K562 (cell line): ENCODE results near the gene GPR4. TPM values are rescaled to one million over a fixed set of nuclear protein-coding genes. Genes with fewer than 3 reads are reported as not detected.

Source experiments
- BDP1 ChIP-seq: IDR thresholded peaks from 3 replicates; pipeline ENCODE4 v1.6.1; 2011; ENCODE audit not compliant: insufficient read length, insufficient read depth
- BHLHE40 ChIP-seq: IDR thresholded peaks from 2 replicates; pipeline ENCODE4 v1.6.1; 2011; ENCODE audit warnings: low read length, improper control_type of control experiment
- CEBPB ChIP-seq: fragments of 450-650 bp; IDR thresholded peaks from 2 replicates; pipeline ENCODE4 v1.6.1; 2016; ENCODE audit warnings: missing genetic modification characterization, missing compliant biosample characterization
- EGR1 ChIP-seq: fragments of 450-650 bp; conservative IDR thresholded peaks from 2 replicates; pipeline ENCODE4 v1.6.1; 2017; ENCODE audit warnings: mild to moderate bottlenecking
- GABPB1 ChIP-seq: sonication (generic); formaldehyde crosslinking; IDR thresholded peaks from 2 replicates; pipeline ENCODE4 v1.8.0; 2022; ENCODE audit warnings: mild to moderate bottlenecking, missing genetic modification reagents
- HNRNPL ChIP-seq: fragments of 200-400 bp; formaldehyde crosslinking; IDR thresholded peaks from 2 replicates; pipeline ENCODE4 v1.6.1; 2017; ENCODE audit warnings: low read depth, mild to moderate bottlenecking, low read length
- KAT7 ChIP-seq: sonication (generic); formaldehyde crosslinking; IDR thresholded peaks from 2 replicates; pipeline ENCODE4 v1.8.0; 2022; ENCODE audit warnings: missing genetic modification reagents, mild to moderate bottlenecking, borderline replicate concordance
- MAFG ChIP-seq: fragments of 450-650 bp; conservative IDR thresholded peaks from 2 replicates; pipeline ENCODE4 v1.6.1; 2016; ENCODE audit warnings: missing genetic modification characterization, missing compliant biosample characterization
- SMARCA5 ChIP-seq: fragments of 450-650 bp; IDR thresholded peaks from 2 replicates; pipeline ENCODE4 v1.6.1; 2016
- SPI1 ChIP-seq: IDR thresholded peaks from 2 replicates; pipeline ENCODE4 v1.6.1; 2011; ENCODE audit warnings: low read depth, low read length, control low read depth, borderline replicate concordance
- TEAD4 ChIP-seq, 2 experiments: sonication (generic) in 1 of 2; formaldehyde crosslinking in 1 of 2; IDR thresholded peaks; 2 replicates each; pipeline versions ENCODE4 v1.6.1 to v1.8.0; 2012 to 2022; ENCODE audit warnings: borderline replicate concordance in 1 of 2, inconsistent platforms in 1 of 2, low read length in 1 of 2, mild to moderate bottlenecking in 1 of 2, missing genetic modification reagents in 1 of 2
- ZBTB7A ChIP-seq: IDR thresholded peaks from 2 replicates; pipeline ENCODE4 v1.6.1; 2011; ENCODE audit warnings: low read depth, mild to moderate bottlenecking, low read length, moderate library complexity, borderline replicate concordance; ENCODE audit not compliant: control insufficient read depth
- ZNF717 ChIP-seq: fragments of 250-450 bp; sonication (Bioruptor Pico); IDR thresholded peaks from 2 replicates; pipeline ENCODE4 v1.5.0; 2021
- ZNF75A ChIP-seq: fragments of 450-650 bp; formaldehyde crosslinking; IDR thresholded peaks from 2 replicates; pipeline ENCODE4 v1.4.0; 2020; ENCODE audit warnings: mild to moderate bottlenecking
- ZNF79 ChIP-seq: fragments of 250-450 bp; sonication (Bioruptor Pico); IDR thresholded peaks from 2 replicates; pipeline ENCODE4 v1.4.0; 2020; ENCODE audit warnings: low read depth, mild to moderate bottlenecking, moderate library complexity
- polyA plus RNA-seq, 8 experiments: library from polyadenylated mRNA; depleted of rRNA in 4 of 8; stranded (reverse) in 5 of 8; unstranded in 3 of 8; fragments of >200 nt; fragmentation: Nextera tagmentation in 2 of 8; fragmentation: Illumina TruSeq in 1 of 8; extraction: Ambion mirVana in 2 of 8; extraction: Trizol in 1 of 8; gene quantifications; 2 replicates each; pipeline versions ENCODE4 v1.2.1 to v1.2.3, GENCODE V29; 2011 to 2014; ENCODE audit warnings: inconsistent platforms in 1 of 8, missing spikeins in 1 of 8
- total RNA-seq, 7 experiments: library from RNA; depleted of rRNA in 6 of 7; stranded (reverse); fragments of >200 nt in 6 of 7; fragmentation: Illumina TruSeq in 2 of 7; extraction: Trizol in 2 of 7; gene quantifications; 2 replicates each; pipeline versions ENCODE4 v1.2.1 to v1.2.3, GENCODE V29; 2011 to 2021; ENCODE audit warnings: low replicate concordance in 1 of 7
- TF ChIP-seq, protein P1 (sequence below): sonication (generic); formaldehyde crosslinking; IDR thresholded peaks from 2 replicates; pipeline ENCODE4 v1.8.1; 2022; ENCODE audit warnings: missing genetic modification reagents
- TF ChIP-seq, protein P2 (sequence below): conservative IDR thresholded peaks from 2 replicates; pipeline ENCODE4 v1.6.1; 2011; ENCODE audit warnings: low read depth, mild to moderate bottlenecking, low read length; ENCODE audit not compliant: control insufficient read depth
- TF ChIP-seq, protein P3 (sequence below): fragments of 250-450 bp; sonication (Bioruptor Pico); IDR thresholded peaks from 2 replicates; pipeline ENCODE4 v1.8.0; 2022; ENCODE audit warnings: inconsistent platforms
- TF ChIP-seq, protein P4 (sequence below): fragments of 200-800 bp; sonication (Bioruptor generic); IDR thresholded peaks from 2 replicates; pipeline ENCODE4 v1.6.1; 2017; ENCODE audit warnings: missing genetic modification characterization, missing compliant biosample characterization
- TF ChIP-seq, protein P5 (sequence below): fragments of 250-450 bp; sonication (Bioruptor Pico); IDR thresholded peaks from 2 replicates; pipeline ENCODE4 v1.6.1; 2021; ENCODE audit warnings: mild to moderate bottlenecking
- TF ChIP-seq, protein P6 (sequence below): sonication (generic); formaldehyde crosslinking; IDR thresholded peaks from 2 replicates; pipeline ENCODE4 v1.8.0; 2023; ENCODE audit warnings: mild to moderate bottlenecking, missing genetic modification reagents

Gene GPR4
- total and polyA plus RNA-seq, 9 of the 15 experiments (the other 6 are each of a cell fraction or from before 2014, with no cell fraction given): 0.03 to 0.09 (median 0.04) TPM; not detected in 5

DNA sequence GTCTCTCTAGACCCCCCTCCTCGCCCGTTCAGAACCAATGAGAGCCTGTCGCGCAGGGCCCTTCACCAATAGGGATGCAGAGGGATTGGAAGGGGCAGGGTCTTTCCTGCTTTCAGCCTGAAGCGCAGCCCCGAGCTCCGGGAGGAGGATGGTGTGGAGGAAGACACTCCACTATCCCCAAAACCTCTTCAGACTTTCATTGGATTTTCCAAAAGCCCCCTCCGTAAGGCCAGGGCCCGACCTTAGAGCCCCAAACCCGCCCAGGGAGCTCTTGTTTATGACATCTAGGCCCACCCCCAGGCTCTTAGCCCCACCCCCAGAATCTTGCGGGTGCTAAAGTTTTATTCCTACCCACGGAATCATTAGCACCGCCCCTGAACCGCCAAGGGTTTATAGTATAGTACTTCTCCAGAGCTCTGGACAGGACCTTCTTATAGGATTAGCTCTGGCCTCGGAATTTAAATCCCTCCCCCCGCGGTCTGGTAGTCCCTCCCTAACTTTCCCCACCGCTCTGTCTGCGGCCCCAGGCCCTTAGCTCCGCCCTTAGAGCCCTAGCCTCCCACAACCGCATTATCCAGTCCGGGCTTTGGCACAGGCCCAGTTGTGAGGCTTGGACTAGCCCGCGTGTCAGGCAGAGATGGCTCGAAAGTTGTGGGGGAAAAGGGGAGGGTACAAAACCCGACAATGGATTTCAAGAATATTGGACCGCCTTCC, 43.8 kb upstream of the GPR4 start (continued):
- TF ChIP-seq, protein P1, sequence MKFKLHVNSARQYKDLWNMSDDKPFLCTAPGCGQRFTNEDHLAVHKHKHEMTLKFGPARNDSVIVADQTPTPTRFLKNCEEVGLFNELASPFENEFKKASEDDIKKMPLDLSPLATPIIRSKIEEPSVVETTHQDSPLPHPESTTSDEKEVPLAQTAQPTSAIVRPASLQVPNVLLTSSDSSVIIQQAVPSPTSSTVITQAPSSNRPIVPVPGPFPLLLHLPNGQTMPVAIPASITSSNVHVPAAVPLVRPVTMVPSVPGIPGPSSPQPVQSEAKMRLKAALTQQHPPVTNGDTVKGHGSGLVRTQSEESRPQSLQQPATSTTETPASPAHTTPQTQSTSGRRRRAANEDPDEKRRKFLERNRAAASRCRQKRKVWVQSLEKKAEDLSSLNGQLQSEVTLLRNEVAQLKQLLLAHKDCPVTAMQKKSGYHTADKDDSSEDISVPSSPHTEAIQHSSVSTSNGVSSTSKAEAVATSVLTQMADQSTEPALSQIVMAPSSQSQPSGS: no peak
- no peak for TF ChIP-seq MAFG (tag)
- no peak for TF ChIP-seq BDP1
- TF ChIP-seq, protein P2, sequence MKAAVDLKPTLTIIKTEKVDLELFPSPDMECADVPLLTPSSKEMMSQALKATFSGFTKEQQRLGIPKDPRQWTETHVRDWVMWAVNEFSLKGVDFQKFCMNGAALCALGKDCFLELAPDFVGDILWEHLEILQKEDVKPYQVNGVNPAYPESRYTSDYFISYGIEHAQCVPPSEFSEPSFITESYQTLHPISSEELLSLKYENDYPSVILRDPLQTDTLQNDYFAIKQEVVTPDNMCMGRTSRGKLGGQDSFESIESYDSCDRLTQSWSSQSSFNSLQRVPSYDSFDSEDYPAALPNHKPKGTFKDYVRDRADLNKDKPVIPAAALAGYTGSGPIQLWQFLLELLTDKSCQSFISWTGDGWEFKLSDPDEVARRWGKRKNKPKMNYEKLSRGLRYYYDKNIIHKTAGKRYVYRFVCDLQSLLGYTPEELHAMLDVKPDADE: no peak
- TF ChIP-seq, protein P3, sequence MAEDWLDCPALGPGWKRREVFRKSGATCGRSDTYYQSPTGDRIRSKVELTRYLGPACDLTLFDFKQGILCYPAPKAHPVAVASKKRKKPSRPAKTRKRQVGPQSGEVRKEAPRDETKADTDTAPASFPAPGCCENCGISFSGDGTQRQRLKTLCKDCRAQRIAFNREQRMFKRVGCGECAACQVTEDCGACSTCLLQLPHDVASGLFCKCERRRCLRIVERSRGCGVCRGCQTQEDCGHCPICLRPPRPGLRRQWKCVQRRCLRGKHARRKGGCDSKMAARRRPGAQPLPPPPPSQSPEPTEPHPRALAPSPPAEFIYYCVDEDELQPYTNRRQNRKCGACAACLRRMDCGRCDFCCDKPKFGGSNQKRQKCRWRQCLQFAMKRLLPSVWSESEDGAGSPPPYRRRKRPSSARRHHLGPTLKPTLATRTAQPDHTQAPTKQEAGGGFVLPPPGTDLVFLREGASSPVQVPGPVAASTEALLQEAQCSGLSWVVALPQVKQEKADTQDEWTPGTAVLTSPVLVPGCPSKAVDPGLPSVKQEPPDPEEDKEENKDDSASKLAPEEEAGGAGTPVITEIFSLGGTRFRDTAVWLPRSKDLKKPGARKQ: no peak
- TF ChIP-seq ZNF79 (CRISPR knock-in tag): no peak
- peak; percentile 17; the same call in 1 of the 2 replicates for TF ChIP-seq BHLHE40
- TF ChIP-seq, protein P4, sequence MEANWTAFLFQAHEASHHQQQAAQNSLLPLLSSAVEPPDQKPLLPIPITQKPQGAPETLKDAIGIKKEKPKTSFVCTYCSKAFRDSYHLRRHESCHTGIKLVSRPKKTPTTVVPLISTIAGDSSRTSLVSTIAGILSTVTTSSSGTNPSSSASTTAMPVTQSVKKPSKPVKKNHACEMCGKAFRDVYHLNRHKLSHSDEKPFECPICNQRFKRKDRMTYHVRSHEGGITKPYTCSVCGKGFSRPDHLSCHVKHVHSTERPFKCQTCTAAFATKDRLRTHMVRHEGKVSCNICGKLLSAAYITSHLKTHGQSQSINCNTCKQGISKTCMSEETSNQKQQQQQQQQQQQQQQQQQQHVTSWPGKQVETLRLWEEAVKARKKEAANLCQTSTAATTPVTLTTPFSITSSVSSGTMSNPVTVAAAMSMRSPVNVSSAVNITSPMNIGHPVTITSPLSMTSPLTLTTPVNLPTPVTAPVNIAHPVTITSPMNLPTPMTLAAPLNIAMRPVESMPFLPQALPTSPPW (CRISPR knock-in tag): peak; percentile 77
- TF ChIP-seq ZNF717: no peak
- TF ChIP-seq GABPB1 (CRISPR knock-in tag): 0 out of 2 replicates have a peak, but pooled peaks have one; percentile 33
- TF ChIP-seq EGR1: peak; percentile 50
- peak; percentile 32 for TF ChIP-seq TEAD4 (IDR thresholded peaks at IDR 0.05; ENCODE audit: low read length)
- no peak for TF ChIP-seq TEAD4 (CRISPR knock-in tag; IDR thresholded peaks at IDR 0.05; ENCODE audit: borderline replicate concordance)
- TF ChIP-seq KAT7: no peak
- TF ChIP-seq, protein P5, sequence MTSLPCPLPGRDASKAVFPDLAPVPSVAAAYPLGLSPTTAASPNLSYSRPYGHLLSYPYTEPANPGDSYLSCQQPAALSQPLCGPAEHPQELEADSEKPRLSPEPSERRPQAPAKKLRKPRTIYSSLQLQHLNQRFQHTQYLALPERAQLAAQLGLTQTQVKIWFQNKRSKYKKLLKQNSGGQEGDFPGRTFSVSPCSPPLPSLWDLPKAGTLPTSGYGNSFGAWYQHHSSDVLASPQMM (CRISPR knock-in tag): no peak
- peak; percentile 97 for TF ChIP-seq SMARCA5
- TF ChIP-seq CEBPB: no peak
- TF ChIP-seq, protein P6, sequence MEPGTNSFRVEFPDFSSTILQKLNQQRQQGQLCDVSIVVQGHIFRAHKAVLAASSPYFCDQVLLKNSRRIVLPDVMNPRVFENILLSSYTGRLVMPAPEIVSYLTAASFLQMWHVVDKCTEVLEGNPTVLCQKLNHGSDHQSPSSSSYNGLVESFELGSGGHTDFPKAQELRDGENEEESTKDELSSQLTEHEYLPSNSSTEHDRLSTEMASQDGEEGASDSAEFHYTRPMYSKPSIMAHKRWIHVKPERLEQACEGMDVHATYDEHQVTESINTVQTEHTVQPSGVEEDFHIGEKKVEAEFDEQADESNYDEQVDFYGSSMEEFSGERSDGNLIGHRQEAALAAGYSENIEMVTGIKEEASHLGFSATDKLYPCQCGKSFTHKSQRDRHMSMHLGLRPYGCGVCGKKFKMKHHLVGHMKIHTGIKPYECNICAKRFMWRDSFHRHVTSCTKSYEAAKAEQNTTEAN: no peak
- TF ChIP-seq ZNF75A (CRISPR knock-in tag): no peak
- TF ChIP-seq ZBTB7A: no peak
- TF ChIP-seq SPI1: no peak
- no peak for TF ChIP-seq HNRNPL
